GM12878 (cell line): ENCODE results near the gene PIEZO2. TPM values are rescaled to one million over a fixed set of nuclear protein-coding genes. Genes with fewer than 3 reads are reported as not detected.

ENCODE experiments used
- ATAC-seq: fragments of 200-7000 bp; cut with Tn5 transposase; 3 replicates; pipeline ENCODE4 v1.9.1; 2020; ENCODE audit warnings: mild to moderate bottlenecking, moderate library complexity
- BruUV-seq: library from RNA; stranded (reverse); fragments of 400-500 nt; replicated peaks from 2 replicates; lab custom pipeline; 2021; lab: Mats Ljungman, UMichigan
- CTCF ChIA-PET: fragments of 300-600 bp; sonication (Branson Sonifier 250); formaldehyde crosslinking; extraction: SDS; loops from one replicate; lab custom pipeline; 2021; ENCODE audit warnings: inconsistent platforms; lab: Yijun Ruan, JAX
- POLR2A ChIA-PET: fragments of 350-600 bp; formaldehyde crosslinking; extraction: SDS; loops from one replicate; lab custom pipeline; 2021; ENCODE audit warnings: inconsistent platforms; lab: Charles Lee
- RAD21 ChIA-PET: fragments of 300-600 bp; sonication (Branson Sonifier 250); formaldehyde crosslinking; loops from one replicate; lab custom pipeline; 2023; ENCODE audit warnings: antibody characterized with exemption; ENCODE audit not compliant: unreplicated experiment; lab: Charles Lee
- SMC1A ChIA-PET: fragments of 300-600 bp; sonication (Branson Sonifier 250); formaldehyde crosslinking; loops from one replicate; lab custom pipeline; 2023; ENCODE audit not compliant: unreplicated experiment, uncharacterized antibody; lab: Charles Lee
- DNase-seq: peaks from one replicate; pipeline ENCODE4 v3.0.0-alpha.2; 2011; ENCODE audit warnings: low read depth, low spot score
- FAIRE-seq: peaks from 3 replicates; lab custom pipeline; 2011; peaks lifted over from hg19 to GRCh38; lab: Jason Lieb, UNC
- H2AFZ ChIP-seq: 2 replicates; pipeline ENCODE4 v1.6.0; 2011; ENCODE audit warnings: low read depth, low read length, control low read depth; ENCODE audit not compliant: control insufficient read depth
- H3K27ac ChIP-seq: 2 replicates; pipeline ENCODE4 v1.5.1; 2011; ENCODE audit warnings: control low read depth; ENCODE audit not compliant: control insufficient read depth, insufficient read depth
- H3K27me3 ChIP-seq, 2 experiments: replicated peaks in 1 of 2; 2 replicates each; pipeline versions ENCODE4 v1.6.0 to v1.6.1; 2011; ENCODE audit warnings: low read length in 1 of 2; ENCODE audit not compliant: control insufficient read depth in 2 of 2, insufficient read depth in 2 of 2
- H3K36me3 ChIP-seq, 2 experiments: 2 replicates each; pipeline ENCODE4 v1.5.1; 2011; ENCODE audit warnings: low read length in 1 of 2; ENCODE audit not compliant: control insufficient read depth in 2 of 2, insufficient read depth in 2 of 2
- H3K4me1 ChIP-seq: 2 replicates; pipeline ENCODE4 v1.6.1; 2011; ENCODE audit warnings: mild to moderate bottlenecking, low read length, moderate library complexity, mixed read lengths; ENCODE audit not compliant: control insufficient read depth, insufficient read depth
- H3K4me2 ChIP-seq: 2 replicates; pipeline ENCODE4 v1.6.0; 2011; ENCODE audit warnings: control low read depth; ENCODE audit not compliant: control insufficient read depth, insufficient read depth
- H3K4me3 ChIP-seq: fragments of 200-600 bp; sonication (generic); 2 replicates; pipeline ENCODE4 v1.5.1; 2016
- H3K79me2 ChIP-seq: 2 replicates; pipeline ENCODE4 v1.6.0; 2011; ENCODE audit warnings: low read length; ENCODE audit not compliant: control insufficient read depth, insufficient read depth
- H3K9ac ChIP-seq: 2 replicates; pipeline ENCODE4 v1.8.0; 2011; ENCODE audit warnings: low read length, control low read depth, mixed read lengths; ENCODE audit not compliant: control insufficient read depth, insufficient read depth
- H3K9me3 ChIP-seq: replicated peaks from 3 replicates; pipeline ENCODE4 v1.5.1; 2011; ENCODE audit warnings: mild to moderate bottlenecking, low read length; ENCODE audit not compliant: control insufficient read depth, insufficient read depth
- H4K20me1 ChIP-seq: 2 replicates; pipeline ENCODE4 v1.6.0; 2011; ENCODE audit not compliant: control insufficient read depth, insufficient read depth
- BHLHE40 ChIP-seq, 2 experiments: fragments of 450-650 bp in 1 of 2; IDR thresholded peaks; 2 replicates each; pipeline ENCODE4 v1.6.1; 2011 to 2017; ENCODE audit warnings: low read depth in 2 of 2, borderline replicate concordance in 1 of 2, improper control_type of control experiment in 1 of 2, low read length in 1 of 2, mild to moderate bottlenecking in 1 of 2
- CHD1 ChIP-seq: IDR thresholded peaks from 2 replicates; pipeline ENCODE4 v1.6.1; 2012; ENCODE audit warnings: low read depth, low read length, improper control_type of control experiment
- CREM ChIP-seq: IDR thresholded peaks from 2 replicates; pipeline ENCODE4 v1.6.1; 2014; ENCODE audit warnings: antibody characterized with exemption, low read depth
- E4F1 ChIP-seq: fragments of 450-650 bp; IDR thresholded peaks from 2 replicates; pipeline ENCODE4 v1.6.1; 2018; ENCODE audit warnings: borderline replicate concordance, mild to moderate bottlenecking; ENCODE audit not compliant: partially characterized antibody
- FOXM1 ChIP-seq: IDR thresholded peaks from 2 replicates; pipeline ENCODE4 v1.6.1; 2012; ENCODE audit warnings: low read depth, mild to moderate bottlenecking, inconsistent platforms, low read length, moderate library complexity
- HDGF ChIP-seq: fragments of 450-650 bp; IDR thresholded peaks from 2 replicates; pipeline ENCODE4 v1.6.1; 2016; ENCODE audit warnings: antibody characterized with exemption
- IKZF2 ChIP-seq, 2 experiments: fragments of 450-650 bp; IDR thresholded peaks; 2 replicates each; pipeline ENCODE4 v1.6.1; 2017; ENCODE audit warnings: mild to moderate bottlenecking in 2 of 2, moderate library complexity in 2 of 2
- IRF4 ChIP-seq: IDR thresholded peaks from 2 replicates; pipeline ENCODE4 v1.6.1; 2011; ENCODE audit warnings: low read depth, low read length
- LARP7 ChIP-seq: fragments of 450-650 bp; IDR thresholded peaks from 2 replicates; pipeline ENCODE4 v1.6.1; 2017; ENCODE audit warnings: mild to moderate bottlenecking
- MTA2 ChIP-seq: fragments of 450-650 bp; IDR thresholded peaks from 2 replicates; pipeline ENCODE4 v1.6.1; 2016; ENCODE audit warnings: low read depth, mild to moderate bottlenecking, moderate library complexity
- NR2F1 ChIP-seq: fragments of 450-650 bp; conservative IDR thresholded peaks from 2 replicates; pipeline ENCODE4 v1.6.1; 2017; ENCODE audit warnings: mild to moderate bottlenecking
- POLR2AphosphoS2 ChIP-seq: IDR thresholded peaks from 2 replicates; pipeline ENCODE4 v1.6.1; 2011; ENCODE audit warnings: low read depth, mild to moderate bottlenecking, low read length, improper control_type of control experiment, moderate library complexity
- POLR2AphosphoS5 ChIP-seq: IDR thresholded peaks from 2 replicates; pipeline ENCODE4 v1.6.1; 2011; ENCODE audit warnings: mild to moderate bottlenecking, low read length, inconsistent platforms
- PRDM15 ChIP-seq: fragments of 450-650 bp; formaldehyde crosslinking; IDR thresholded peaks from 2 replicates; pipeline ENCODE4 v1.4.0; 2020; ENCODE audit warnings: mild to moderate bottlenecking, moderate library complexity
- RUNX3 ChIP-seq: IDR thresholded peaks from 2 replicates; pipeline ENCODE4 v1.6.1; 2012; ENCODE audit warnings: low read length, inconsistent platforms
- SMARCA5 ChIP-seq: fragments of 450-650 bp; IDR thresholded peaks from 2 replicates; pipeline ENCODE4 v1.6.1; 2017; ENCODE audit warnings: mild to moderate bottlenecking
- TBL1XR1 ChIP-seq: IDR thresholded peaks from 2 replicates; pipeline ENCODE4 v1.6.1; 2012; ENCODE audit warnings: low read depth, low read length, improper control_type of control experiment
- TCF3 ChIP-seq: IDR thresholded peaks from 2 replicates; pipeline ENCODE4 v1.6.1; 2012; ENCODE audit warnings: low read depth, mild to moderate bottlenecking, low read length, borderline replicate concordance; ENCODE audit not compliant: insufficient read depth
- YBX1 ChIP-seq: fragments of 450-650 bp; IDR thresholded peaks from 2 replicates; pipeline ENCODE4 v1.6.1; 2016; ENCODE audit warnings: antibody characterized with exemption
- ZNF622 ChIP-seq: fragments of 450-650 bp; IDR thresholded peaks from 2 replicates; pipeline ENCODE4 v1.6.1; 2017; ENCODE audit warnings: mild to moderate bottlenecking, inconsistent platforms
- WGBS: methylation state at CpG from one replicate; pipeline ENCODE4 v1.1.6; 2016; ENCODE audit warnings: low lambda C conversion rate; ENCODE audit not compliant: insufficient replicate concordance, insufficient coverage; ENCODE audit errors: missing lambda C conversion rate; 5-methylcytosine and 5-hydroxymethylcytosine counted together
- in situ Hi-C: fragments of 300-500 bp; cut with MboI; formaldehyde crosslinking; loops from 9 replicates; pipeline ENCODE4 v1.14.3; 2018; ENCODE audit warnings: mixed read lengths
- intact Hi-C: fragments of 100-400 bp; cut with micrococcal nuclease; formaldehyde crosslinking; loops from one replicate; pipeline ENCODE4 v1.14.2; 2022; ENCODE audit not compliant: unreplicated experiment
- polyA plus RNA-seq, 11 experiments: library from polyadenylated mRNA; depleted of rRNA in 4 of 11; unstranded in 6 of 11; stranded (reverse) in 5 of 11; fragments of >200 nt; fragmentation: Nextera tagmentation in 4 of 11; fragmentation: Illumina TruSeq in 1 of 11; extraction: Ambion mirVana in 4 of 11; extraction: Trizol in 1 of 11; gene quantifications; 1 replicate in 1 of 11; 2 replicates in 10 of 11; pipeline versions ENCODE4 v1.2.1 to v1.2.3, GENCODE V29; 2011 to 2016; ENCODE audit warnings: inconsistent platforms in 2 of 11, missing spikeins in 2 of 11, low read depth in 1 of 11
- total RNA-seq, 4 experiments: library from RNA; depleted of rRNA in 3 of 4; stranded (reverse); fragments of >200 nt in 3 of 4; fragmentation: Illumina TruSeq in 1 of 4; extraction: Trizol in 1 of 4; gene quantifications; 2 replicates each; pipeline versions ENCODE4 v1.2.1 to v1.2.3, GENCODE V29; 2013 to 2021

Gene PIEZO2
- total and polyA plus RNA-seq, 10 of the 15 experiments (the other 5 are each of a cell fraction or from before 2014, with no cell fraction given), result 6.7 to 42.3 (median 27.4) TPM

GRCh38 chr18:10851824-10852319 is 297.5 kb downstream of the PIEZO2 start:
- FAIRE-seq, result no peak
- peak; percentile 80 for ATAC-seq
- H3K4me2 ChIP-seq, result no peak overlapping the region
- intact Hi-C loops (loop anchor here (1.0 to 2.0 kb wide), 5 partner anchors 65 to 302 kb away; no protein-coding TSS in a partner anchor), in situ Hi-C loops (loop anchor here (5.0 kb wide), 2 partner anchors 190 to 285 kb away; no protein-coding TSS in a partner anchor)
- no peak overlapping the region for H2AFZ ChIP-seq
- H3K4me1 ChIP-seq, result peaks cover 28% of the 10 kb centered on the region; the same call in 1 of the 2 replicates
- H4K20me1 ChIP-seq, result no peaks in the 10 kb centered on the region
- H3K36me3 ChIP-seq, result peaks cover 0 to 14% of the 10 kb centered on the region in 2 experiments; a peak in 2 of 4 replicates
- no peaks in the 10 kb centered on the region for H3K27me3 ChIP-seq
- WGBS, result 1% methylated on average over 3 of the region's 3 CpGs
- peaks cover 2% of the 10 kb centered on the region; the same call in 1 of the 3 replicates for H3K9me3 ChIP-seq
- H3K4me3 ChIP-seq, result no peak overlapping the region
- no peak overlapping the region for H3K9ac ChIP-seq
- peak overlapping the region; percentile 69 for H3K27ac ChIP-seq
- DNase-seq, result peak; percentile 61
- ChIA-PET SMC1A (interaction anchor here (0.7 to 12.5 kb wide), 69 partner anchors 8 to 881 kb away, joined by 3 to 256 read pairs (median 4); partner anchors contain the start of gene PIEZO2), POLR2A (interaction anchor here (0.9 to 2.4 kb wide), 10 partner anchors 11 to 302 kb away, joined by 3 to 11 read pairs (median 5); partner anchors contain the start of gene PIEZO2), RAD21 (interaction anchor here (0.8 to 7.9 kb wide), 39 partner anchors 8 to 326 kb away, joined by 3 to 157 read pairs (median 5); partner anchors contain the start of genes NAPG and PIEZO2), CTCF (interaction anchor here (0.7 to 10.6 kb wide), 55 partner anchors 12 to 1141 kb away, joined by 3 to 225 read pairs (median 4); partner anchors contain the start of gene PIEZO2)
- no TSS peak for BruUV-seq
- peaks cover 3% of the 10 kb centered on the region for H3K79me2 ChIP-seq
- no peak for TF ChIP-seq IKZF2 (IDR thresholded peaks at IDR 0.05)
- no peak for TF ChIP-seq HDGF
- peak; percentile 70 for TF ChIP-seq RUNX3
- TF ChIP-seq MTA2, result no peak
- TF ChIP-seq SMARCA5, result peak; percentile 82
- peak; percentile 33; the same call in 1 of the 2 replicates for TF ChIP-seq FOXM1
- TF ChIP-seq ZNF622, result no peak
- TF ChIP-seq CHD1, result no peak
- TF ChIP-seq TCF3, result no peak
- no peak for TF ChIP-seq TBL1XR1
- TF ChIP-seq YBX1, result no peak
- no peak for TF ChIP-seq CREM
- no peak for TF ChIP-seq POLR2AphosphoS2
- TF ChIP-seq LARP7, result no peak
- TF ChIP-seq BHLHE40 (IDR thresholded peaks at IDR 0.05; ENCODE audit: borderline replicate concordance in 1 of 2, low read depth in 2 of 2, low read length in 1 of 2), result no peak
- TF ChIP-seq IRF4, result no peak
- TF ChIP-seq POLR2AphosphoS5, result no peak
- no peak for TF ChIP-seq NR2F1
- TF ChIP-seq PRDM15 (CRISPR knock-in tag), result no peak
- no peak for TF ChIP-seq E4F1
